ENCODE results near the gene GPER1.
"Not testable (repeated sequence)": the region's sequence is repeated elsewhere in the genome, so short reads cannot be mapped to it uniquely, and the experiment has no call there.

Gene GPER1

GRCh38 chr7:1123715-1124114 lies 35.8 kb downstream of the GPER1 start:
- no peak for DNase-seq

DNA sequence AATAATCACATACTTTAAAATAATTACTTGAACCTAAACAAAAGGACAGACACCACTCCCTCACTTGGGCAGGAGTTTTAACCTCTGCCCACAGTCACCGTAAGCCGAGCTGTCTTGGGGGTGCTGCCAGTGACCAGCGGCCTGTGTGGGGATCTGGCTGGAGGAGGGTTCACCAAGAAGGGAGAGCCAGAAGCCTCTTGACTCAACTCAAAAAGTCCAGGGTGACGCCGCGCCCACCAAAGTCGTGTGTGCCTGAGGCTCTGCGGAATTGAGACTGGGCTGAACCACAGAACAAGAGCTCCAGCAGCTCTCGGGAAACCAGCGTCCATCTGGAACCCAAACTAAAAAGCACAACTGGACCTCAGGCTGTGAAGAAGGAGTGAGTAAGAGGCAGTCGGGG lies 36.3 kb downstream of the GPER1 start:
- DNase-seq, result no peak

DNA sequence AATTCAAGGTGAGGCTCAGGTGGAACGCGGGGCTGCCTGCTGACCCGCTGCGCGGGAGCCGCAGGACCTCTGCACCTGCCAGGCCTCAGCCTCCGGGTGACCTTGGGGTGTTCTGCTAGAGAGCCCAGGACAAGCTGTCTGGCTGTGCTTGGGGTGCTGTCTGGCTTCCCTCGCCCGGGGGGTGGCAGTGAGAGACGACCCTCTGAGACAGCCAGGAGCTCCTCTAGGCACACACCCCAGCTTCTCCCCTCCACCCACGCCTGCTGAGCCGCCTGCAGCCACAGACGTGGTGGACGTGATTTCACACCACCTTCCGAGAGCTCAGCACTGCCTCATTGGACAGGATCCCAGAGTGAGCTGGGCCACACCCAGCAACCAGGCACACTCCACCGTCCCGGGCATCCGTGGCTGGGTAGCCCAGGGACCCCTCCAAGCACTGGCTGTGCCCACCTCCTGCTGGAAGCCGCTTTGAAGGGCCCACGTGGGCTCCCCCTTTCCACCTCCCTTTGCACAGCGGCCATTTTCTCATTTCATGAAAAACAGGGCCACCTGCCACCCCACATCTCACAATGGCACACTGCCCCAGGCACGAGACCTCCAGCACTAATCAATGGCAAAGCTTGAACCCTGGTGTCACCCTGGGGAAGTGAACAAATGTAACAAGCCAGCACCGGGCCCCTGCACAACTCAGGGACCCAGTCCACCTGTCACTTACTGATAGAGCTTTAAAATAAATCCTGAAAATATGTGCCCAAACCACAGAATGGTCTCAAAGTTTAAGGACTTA lies 37.1 kb downstream of the GPER1 start:
- no peak for DNase-seq

DNA sequence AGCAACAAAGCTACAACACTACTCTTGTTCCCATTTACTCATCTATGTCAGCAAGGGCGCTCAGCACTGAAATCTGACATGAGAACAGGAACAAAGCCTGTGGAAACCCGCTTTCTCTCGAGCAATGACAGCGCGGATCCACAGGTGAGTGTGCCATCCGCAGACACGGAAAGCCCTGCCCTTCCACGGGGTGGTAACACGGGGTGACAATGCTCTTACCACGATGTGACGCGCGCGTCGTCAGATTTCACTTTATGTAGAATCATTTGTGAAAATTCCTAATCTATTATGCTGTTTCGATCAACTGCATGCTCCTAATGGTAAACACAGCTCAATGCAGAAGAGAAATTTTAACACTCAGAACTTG lies 37.7 kb downstream of the GPER1 start:
- no peak for DNase-seq

DNA sequence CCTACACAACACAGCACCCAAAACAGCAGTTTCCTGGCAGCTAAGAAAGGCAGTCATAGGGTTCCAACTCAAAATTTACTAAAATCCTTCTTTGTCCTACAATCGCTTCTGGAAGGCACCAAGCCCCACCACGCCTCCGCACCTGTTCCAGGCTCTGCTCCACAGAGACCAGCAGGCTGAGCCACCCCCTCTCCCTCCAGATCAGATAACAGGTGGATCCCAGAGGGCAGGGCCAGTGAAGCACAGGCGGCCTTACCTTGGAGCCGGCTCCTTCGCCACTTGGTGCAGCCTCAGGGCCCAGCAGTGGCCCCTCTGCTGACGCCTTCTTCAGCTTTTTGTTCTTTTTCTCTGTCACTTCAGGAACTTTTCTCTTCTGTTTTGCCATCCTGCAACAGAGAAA lies 39.1 kb downstream of the GPER1 start:
- DNase-seq, result no peak

DNA sequence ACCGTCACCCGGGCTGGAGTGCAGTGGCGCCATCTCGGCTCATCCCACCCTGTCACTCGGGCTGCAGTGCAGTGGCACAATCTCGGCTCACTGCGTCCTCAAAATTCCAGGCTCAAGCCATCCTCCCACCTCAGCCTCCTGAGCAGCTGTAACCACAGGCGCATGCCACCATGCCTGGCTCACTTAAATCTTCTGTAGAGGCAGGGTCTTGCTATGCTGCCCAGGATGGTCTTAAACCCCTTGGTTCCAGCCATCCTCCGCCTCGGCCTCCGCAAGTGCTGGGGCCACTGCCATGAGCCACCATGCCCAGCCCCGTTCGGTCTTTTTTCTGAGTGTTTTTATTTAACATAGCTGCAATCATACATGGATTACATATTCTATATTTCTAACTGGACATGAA lies 41.5 kb downstream of the GPER1 start:
- DNase-seq, result no peak

DNA sequence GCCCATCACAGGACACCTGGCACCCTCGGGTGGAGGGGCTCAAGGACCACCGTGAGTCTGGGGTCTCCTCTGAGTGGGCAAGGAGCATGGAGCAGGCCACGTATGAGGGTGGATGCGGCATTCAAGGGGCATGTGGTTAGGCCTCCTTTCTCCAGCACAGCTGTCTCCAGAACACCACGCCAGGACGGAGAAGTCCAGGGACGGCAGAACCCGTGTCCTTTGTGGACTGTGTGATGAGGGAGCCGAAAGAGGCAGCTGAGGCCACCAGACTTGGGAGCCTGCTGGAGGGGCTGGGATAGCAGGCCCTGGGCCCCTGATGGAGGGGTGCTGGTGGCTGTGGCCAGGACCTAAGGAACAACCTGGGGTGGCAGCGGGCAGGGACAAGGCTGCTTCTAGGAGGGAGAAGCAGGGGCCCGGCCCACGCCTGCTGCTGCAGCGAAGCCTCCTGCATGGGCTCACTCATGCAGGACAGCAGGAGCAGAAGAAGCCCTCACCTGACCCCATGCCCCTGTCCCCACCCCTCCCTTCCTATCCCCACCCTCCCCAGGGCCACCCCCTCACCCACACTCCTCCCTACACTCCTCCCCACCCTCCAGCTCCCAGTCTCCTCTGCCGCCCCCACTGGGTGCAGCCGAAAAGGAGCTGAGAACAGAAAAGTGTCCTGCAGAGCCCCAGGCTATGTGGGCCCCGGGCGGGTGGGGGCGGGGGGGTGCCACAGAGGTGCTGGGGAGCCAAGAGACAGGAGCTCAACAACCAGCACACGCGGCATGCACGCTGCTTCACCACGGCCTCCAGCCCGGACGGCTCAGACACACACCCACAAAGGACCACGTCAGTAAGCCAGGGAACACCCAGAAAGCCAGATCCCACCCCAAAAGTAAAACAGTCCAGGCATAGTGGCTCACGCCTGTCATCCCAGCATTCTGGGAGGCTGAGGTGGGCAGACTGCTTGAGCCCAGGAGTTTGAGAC lies 42.4 kb downstream of the GPER1 start:
- DNase-seq, result no peak

GRCh38 chr7:1131471-1132265 lies 43.8 kb downstream of the GPER1 start:
- DNase-seq, result no peak

- peak; percentile 72 for DNase-seq
These were observed 47.0 kb downstream of the GPER1 start for GRCh38 chr7:1134951-1135350.

GRCh38 chr7:1136841-1137516 lies 49.1 kb downstream of the GPER1 start:
- no peak for DNase-seq

DNA sequence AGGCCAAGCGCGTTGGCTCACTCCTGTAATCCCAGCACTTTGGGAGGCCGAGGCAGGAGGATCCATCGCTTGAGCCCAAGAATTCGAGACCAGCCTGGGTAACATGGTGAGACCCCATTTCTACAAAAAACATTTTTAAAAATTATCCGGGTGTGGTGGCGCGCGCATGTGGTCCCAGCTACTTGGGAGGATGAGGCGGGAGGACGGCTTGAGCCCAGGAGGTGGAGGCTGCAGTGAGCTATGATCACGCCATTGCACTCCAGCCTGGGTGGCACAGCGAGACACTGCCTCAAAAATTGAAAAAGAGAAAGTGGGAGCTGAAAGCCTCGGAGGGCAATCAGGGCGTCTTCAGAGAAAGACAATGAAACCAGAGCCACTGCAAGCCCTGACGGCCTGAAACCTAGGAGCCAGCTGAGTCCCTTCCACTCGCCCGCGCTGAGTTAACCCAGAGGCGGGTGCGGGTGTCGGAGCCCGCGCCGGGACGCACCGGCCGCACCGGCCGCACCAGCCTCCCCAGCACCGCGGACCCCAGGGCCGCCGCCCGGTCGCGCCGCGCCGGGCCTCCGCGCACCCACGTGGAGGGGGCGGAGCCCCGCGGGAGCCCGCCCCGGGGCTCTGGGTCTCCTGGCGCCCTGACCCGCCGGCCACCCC lies 49.7 kb downstream of the GPER1 start:
- DNase-seq, result no peak

DNA sequence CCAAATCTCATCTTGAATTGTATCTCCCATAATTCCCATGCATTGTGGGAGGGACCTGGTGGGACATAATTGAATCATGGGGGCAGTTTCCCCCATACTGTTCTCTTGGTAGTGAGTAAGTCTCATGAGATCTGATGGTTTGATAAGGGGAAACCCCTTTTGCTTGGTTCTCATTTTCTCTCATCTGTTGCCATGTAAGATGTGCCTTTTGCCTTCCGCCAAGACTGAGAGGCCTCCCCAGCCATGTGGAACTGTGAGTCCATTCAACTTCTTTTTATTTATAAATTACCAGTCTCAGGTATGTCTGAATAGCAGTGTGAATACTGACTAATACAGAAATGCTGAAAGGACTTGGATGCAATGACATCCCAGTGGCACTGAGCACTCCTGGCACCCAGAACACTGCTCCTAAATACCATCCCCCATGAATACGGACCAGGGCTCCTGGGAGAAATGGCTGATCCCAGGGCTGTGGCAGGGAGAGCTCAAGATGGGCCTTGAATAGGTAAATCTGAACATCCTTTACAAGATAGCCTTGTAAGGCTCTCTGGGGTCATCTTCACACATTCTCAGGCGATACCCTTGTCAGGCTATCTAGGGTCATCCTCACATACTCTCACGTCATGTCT lies 52.7 kb downstream of the GPER1 start:
- no peak for DNase-seq

DNA sequence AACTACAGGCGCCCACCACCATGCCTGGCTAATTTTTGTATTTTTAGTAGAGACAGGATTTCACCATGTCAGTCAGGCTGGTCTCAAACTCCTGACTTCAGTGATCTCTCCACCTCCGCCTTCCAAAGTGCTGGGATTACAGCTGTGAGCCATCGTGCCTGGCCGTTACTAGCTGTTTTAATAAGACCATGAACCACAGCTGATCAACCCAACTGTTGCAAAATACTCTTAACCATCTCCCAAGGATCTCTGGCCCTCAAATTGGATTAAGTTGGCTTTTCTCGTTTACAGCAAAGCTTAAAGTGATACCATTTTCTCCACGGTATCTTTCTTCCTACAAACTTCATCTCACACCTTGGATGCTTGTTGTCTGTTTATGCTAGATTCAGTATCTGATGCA lies 53.7 kb downstream of the GPER1 start:
- peak; percentile 83 for DNase-seq

DNA sequence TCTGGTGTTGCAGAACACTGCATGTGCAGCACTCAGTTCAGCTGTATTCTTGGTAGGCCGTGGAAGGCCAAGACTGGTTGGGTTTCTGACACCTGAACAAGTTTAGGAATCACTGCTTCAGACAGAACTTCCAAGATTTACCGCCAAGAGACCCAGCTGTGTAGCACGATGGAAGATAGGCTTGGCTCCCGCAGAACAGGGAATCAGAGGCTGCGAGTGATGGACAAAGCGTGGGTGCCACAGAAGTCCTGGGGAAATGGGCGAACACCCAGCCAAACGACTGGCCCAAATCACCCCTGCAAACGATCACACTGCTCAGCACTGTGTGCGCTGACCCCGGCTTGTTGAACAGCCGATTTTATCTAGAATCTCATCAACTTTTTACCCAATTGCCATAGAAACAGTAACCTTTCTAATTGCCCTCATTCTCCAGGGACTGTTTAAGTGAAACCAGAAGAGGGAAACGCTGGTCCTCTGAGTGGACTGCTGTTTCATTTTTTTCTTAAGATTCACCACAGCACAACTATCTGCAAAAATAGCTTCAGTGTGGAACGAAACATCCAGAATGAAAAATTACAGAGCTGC lies 54.2 kb downstream of the GPER1 start:
- peak; percentile 66 for DNase-seq

- DNase-seq, result not testable (repeated sequence)
These were observed 55.1 kb downstream of the GPER1 start for GRCh38 chr7:1143031-1143430.

All from MV-4-11 (cell line).